GM12872 (cell line): ENCODE measurements around the gene TEAD1.

ENCODE experiments used
- TF ChIP-seq, protein P1 (sequence below): IDR thresholded peaks from 3 replicates; pipeline ENCODE4 v1.5.1; 2011; ENCODE audit warnings: low read depth, mild to moderate bottlenecking, low read length, moderate library complexity; ENCODE audit not compliant: insufficient read depth

TEAD1 gene

DNA sequence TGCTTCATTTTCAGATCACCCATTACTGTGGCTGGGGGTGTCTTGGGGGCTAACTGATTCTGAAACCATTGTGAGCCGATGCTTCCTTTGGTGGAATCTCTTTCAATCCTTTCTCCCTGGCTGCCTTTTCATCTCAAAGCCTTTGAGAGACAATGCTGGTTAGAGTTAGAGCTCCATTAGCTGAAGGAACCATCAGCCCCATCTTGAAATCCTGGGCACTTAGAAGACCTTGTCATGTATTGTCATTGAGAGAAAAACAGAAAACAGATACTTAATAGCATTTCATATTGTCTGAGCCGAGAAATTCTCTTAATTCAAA is 6.7 kb downstream of the TEAD1 start:
- TF ChIP-seq, protein P1, sequence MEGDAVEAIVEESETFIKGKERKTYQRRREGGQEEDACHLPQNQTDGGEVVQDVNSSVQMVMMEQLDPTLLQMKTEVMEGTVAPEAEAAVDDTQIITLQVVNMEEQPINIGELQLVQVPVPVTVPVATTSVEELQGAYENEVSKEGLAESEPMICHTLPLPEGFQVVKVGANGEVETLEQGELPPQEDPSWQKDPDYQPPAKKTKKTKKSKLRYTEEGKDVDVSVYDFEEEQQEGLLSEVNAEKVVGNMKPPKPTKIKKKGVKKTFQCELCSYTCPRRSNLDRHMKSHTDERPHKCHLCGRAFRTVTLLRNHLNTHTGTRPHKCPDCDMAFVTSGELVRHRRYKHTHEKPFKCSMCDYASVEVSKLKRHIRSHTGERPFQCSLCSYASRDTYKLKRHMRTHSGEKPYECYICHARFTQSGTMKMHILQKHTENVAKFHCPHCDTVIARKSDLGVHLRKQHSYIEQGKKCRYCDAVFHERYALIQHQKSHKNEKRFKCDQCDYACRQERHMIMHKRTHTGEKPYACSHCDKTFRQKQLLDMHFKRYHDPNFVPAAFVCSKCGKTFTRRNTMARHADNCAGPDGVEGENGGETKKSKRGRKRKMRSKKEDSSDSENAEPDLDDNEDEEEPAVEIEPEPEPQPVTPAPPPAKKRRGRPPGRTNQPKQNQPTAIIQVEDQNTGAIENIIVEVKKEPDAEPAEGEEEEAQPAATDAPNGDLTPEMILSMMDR, result no peak

DNA sequence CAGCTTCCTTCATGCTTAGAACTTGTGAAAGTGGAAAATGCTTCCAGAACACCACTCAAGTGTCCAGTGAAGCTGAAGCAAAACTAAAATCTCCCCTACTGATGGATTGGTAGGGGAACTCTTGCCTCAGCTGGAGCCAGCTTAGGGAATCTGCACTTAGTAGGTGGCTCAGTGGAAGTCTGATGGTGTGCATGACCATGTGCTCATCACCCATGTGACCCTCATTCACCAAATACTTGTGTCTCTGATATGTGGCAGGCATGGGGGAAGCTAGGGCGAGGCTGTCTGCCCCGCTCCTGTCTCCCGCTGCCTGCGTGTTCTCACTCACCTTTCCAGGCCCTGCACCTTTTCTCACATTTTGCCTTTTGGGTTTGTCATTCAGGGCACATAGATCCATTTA is 7.2 kb downstream of the TEAD1 start:
- TF ChIP-seq, protein P1, result no peak

DNA sequence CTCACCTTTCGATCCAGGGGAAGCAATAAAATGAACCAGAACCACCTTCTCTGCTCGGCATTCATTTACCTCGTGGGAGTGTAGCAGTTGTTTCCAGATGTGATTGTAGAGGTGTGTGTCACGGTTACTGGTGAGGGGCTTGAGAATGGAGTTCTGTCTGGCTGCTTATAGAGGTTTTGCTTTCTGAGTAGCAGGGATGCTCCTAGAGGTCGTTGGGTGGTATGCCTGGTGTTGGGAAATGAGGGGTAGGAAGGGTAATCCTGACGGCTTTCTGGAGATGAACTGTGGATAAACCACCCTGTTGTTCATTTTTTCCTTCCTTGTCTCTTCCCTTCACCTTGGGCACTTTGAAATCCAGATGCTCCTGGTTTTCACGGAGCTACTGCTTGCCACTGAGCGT is 8.1 kb downstream of the TEAD1 start:
- TF ChIP-seq, protein P1, result no peak

DNA sequence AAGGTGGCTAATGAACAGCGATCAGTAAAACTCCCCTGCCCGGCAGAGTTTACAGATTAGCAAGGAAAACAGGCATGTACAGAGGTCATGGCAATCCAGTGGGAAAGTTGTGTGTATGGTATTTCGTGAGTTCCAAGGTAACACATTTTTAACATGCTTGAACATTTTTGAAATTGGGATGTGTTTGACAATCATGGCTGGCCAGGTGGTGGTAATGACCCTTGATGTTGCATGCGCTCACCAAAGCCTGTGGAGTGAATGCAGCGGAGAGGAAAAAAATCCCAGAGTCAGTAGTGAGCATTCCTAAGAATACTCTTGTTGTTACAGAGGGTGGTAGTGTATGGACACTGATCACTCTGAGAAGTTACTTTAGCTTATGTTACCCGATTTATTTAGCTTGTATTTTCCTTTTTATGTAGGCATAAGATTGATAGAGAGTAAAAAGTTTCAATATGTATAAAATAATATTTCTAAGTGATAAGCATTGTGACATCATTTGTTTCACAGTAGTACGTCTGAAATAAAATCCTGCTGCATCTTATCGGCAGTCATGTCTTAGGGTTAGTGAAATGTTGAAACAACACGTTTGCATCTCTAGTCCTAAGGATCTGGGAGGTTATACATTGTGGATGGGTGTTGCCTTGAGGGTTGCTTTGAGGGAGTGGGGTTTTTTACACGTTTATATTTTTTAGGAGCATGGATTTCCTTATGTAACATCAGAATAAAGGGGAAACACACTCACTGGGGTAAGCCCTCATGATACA is 8.7 kb downstream of the TEAD1 start:
- TF ChIP-seq, protein P1, result no peak

DNA sequence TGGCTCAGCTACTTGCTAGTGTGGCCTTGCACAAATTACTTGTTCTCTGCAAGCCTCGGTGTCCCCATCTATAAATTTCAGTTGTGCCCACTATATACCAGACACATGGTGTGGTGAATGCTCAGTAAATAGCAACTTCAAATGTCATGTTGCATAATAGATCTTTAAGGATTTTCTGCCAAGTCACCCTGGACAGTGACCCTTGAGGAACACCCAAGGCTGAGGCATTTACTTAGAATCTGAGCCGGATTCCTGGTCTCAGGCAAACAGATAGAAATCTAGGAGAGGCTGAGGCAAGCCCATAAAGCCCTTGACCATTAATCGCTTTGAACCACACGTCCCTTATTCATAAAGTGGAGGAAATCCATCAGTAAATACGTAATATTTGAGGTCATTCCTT is 9.7 kb downstream of the TEAD1 start:
- TF ChIP-seq, protein P1, result no peak

DNA sequence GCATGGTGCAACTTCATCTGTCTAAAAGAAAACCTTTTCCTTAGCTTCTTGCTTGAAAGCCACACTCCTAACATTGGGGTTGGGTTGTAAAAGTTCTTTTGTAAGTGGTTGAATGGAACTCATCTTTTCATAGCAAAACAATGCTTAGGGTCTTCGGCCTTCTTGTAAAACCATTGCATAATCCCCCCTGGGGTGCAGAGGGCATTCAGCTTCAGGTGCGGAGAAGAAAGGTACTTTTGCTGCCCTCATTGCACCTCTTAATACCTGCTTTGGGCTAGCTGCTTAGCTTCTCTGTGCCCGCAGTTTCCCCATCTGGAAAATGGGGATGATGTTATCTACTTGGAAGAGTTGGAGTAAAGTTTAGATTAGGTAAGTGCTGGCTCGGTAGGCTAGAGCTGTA is 10.1 kb downstream of the TEAD1 start:
- TF ChIP-seq, protein P1, result no peak

DNA sequence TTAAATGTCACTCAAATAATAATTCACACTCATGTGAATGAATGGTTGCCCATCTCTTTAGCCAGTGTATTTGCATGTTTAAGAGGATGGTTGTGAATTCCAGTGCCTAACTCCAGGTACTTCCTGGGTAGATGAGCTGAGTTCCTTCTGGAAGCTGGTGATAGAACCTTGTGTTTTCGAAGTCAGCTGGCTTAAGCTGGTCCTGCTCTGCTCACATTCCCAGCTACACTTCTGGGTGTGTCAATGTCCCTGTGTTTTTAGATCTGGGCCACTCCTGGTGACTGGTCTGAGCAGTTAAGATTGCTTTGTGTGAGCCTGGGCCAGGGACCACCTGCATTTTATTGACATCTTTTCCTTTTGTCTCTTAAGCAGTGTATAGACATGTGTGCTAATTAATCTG is 10.6 kb downstream of the TEAD1 start:
- TF ChIP-seq, protein P1, result no peak

DNA sequence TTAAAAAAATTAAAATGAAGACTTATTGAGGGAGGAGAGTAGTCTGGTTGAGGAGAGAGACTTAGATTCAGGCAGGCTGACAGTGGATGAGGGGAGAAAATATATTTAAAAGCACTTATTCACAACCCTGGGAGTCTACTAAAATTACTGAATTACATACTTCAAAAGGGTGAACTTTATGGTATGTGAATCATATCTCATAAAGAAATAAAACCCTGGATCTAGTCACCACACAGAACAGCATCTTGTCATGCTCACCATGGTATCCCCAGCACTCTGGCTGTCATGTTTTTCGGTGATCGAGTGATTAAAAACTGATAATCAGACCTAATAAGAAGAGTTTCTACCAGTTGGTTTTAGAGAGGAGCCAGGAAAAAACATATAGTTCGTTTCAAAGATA is 11.0 kb downstream of the TEAD1 start:
- TF ChIP-seq, protein P1, result no peak
